Fibroblast of the aortic adventitia (primary cell): ENCODE measurements around the gene PGF. TPM values are rescaled to one million over a fixed set of nuclear protein-coding genes. Genes with fewer than 3 reads are reported as not detected.

Experiments used
- DNase-seq: peaks from one replicate; pipeline ENCODE4 v3.0.0-alpha.2; 2010; ENCODE audit warnings: low read depth
- H3K4me3 ChIP-seq: 2 replicates; pipeline ENCODE4 v1.5.1; 2011; ENCODE audit warnings: low read depth, mild to moderate bottlenecking, control low read depth, low read length, moderate library complexity
- total RNA-seq: library from RNA; depleted of rRNA; stranded (reverse); fragments of >200 nt; gene quantifications from 2 replicates; pipeline ENCODE4 v1.2.3, GENCODE V29; 2012; ENCODE audit warnings: low replicate concordance
- TF ChIP-seq, protein P1 (sequence below): IDR thresholded peaks from 2 replicates; pipeline ENCODE4 v1.5.1; 2011; ENCODE audit warnings: mild to moderate bottlenecking, low read length, control low read depth, inconsistent platforms; ENCODE audit not compliant: insufficient read depth

PGF gene
- total RNA-seq, 1 donor: 0.36 TPM

DNA sequence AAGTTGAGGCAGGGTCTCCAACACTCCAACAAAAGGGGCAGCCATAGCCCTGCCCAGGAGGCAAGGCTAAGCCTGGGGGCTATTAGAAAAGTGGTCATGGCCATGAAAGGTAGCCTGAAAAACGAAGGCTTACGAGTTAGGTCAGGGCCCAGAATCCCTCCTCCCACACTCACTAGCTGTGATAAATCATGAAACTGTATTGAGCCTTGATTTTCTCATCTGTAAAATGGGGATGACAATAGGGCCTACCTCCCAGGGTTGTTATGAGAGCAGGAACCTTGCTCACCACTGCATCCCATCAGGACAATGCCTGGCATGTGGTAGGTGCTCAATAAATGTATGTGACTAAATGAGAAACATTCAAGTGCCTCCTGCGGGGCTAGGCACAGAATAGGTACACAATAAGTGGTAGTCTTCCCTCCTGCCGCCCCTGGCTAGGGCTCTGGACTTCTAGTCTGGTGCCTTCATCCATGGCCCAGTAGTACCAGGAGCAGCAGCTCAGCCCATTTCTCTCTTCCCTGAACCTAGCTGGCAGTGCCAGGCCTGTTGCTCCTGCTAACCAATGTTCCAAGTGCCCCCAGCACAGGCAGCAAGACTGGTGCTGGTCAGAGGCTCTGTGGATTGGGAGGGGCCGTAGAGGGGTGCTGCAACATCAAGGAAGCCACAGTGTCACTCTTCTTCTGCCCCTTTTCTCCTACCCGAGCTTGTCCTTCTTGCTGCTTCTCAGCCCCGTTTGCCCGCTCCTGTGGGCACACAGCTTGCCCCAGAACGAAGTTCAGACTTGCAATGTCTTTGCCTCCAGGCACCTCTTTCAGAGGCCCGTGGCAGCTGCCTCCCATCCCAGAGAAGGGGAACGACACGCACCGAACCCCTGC lies 7.8 kb downstream of the PGF start:
- DNase-seq: no peak
- no peak overlapping the region for H3K4me3 ChIP-seq
- TF ChIP-seq, protein P1, sequence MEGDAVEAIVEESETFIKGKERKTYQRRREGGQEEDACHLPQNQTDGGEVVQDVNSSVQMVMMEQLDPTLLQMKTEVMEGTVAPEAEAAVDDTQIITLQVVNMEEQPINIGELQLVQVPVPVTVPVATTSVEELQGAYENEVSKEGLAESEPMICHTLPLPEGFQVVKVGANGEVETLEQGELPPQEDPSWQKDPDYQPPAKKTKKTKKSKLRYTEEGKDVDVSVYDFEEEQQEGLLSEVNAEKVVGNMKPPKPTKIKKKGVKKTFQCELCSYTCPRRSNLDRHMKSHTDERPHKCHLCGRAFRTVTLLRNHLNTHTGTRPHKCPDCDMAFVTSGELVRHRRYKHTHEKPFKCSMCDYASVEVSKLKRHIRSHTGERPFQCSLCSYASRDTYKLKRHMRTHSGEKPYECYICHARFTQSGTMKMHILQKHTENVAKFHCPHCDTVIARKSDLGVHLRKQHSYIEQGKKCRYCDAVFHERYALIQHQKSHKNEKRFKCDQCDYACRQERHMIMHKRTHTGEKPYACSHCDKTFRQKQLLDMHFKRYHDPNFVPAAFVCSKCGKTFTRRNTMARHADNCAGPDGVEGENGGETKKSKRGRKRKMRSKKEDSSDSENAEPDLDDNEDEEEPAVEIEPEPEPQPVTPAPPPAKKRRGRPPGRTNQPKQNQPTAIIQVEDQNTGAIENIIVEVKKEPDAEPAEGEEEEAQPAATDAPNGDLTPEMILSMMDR: no peak

- no peak for DNase-seq
- H3K4me3 ChIP-seq: no peak overlapping the region
- TF ChIP-seq, protein P1: no peak
These were observed 8.6 kb downstream of the PGF start for GRCh38 chr14:74946659-74947281.

DNA sequence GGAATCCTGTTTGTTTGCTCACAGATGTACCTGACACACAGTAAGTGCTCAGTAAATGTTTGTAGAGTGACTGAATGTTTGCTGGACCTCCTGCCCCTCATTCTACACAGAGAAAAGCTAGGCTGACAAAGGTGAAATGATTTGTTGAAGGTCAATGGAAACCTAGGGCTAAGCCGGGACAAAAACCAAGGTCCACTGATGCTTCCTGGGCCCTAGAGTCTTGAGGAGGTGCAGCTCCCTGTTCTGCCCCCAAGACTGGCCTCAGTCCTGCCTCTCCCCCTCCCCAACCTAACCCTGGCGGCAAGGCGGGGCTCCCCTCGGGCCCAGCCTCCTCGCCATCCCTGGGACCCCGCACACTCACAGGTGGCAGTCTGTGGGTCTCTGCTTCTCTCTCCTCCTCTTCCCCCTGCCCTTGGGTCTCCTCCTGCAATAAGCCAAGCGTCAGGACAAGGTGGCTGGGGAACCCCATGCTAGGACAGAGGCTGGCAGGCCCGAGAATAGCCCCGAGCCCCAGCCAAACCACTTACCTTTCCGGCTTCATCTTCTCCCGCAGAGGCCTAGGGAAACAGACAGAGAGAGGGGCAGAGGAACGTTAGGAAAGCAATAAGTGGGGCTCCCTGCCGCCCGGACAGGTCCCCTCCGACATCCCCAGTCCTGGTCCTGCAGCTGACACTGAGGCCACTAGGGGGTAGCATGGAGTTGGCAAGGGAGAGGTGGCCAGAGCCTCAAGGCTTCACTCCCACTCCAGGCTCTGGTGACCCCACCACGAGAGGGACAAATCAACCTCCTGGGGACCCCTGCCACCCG lies 9.3 kb downstream of the PGF start:
- no peak overlapping the region for H3K4me3 ChIP-seq
- TF ChIP-seq, protein P1: peak; percentile 98
- peak; percentile 73 for DNase-seq

DNA sequence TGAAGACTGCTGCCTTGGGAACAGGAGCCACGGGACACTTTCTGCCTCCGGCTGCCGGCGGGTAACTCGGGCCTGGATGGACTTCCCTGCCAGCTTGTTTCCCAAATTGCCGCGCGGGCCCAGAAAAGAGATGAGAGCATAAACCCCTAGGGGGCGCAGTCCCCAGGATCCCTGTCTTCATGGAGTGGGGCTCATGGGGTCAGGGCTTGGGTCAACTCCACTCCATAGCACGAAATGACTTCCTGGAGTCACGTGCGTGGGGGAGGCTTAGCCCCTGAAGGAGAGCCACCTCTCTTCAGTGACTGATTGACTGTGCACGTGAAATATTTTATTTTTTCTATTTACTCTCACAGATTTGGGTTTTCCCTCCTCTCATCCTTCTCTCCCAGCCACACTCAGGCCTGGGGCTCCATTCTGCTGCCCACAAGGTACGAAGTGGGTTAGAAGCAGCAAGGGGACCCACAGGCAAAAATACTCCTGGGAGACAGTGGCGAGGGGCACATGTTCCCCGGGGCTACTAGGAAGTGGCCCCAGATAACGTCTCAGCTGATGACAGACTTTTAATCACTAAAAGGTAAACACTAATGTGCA lies 10.0 kb downstream of the PGF start:
- peak; percentile 16 for DNase-seq
- TF ChIP-seq, protein P1: peak; percentile 57
- no peak overlapping the region for H3K4me3 ChIP-seq

GRCh38 chr14:74942608-74943007 lies 12.8 kb downstream of the PGF start:
- DNase-seq: no peak
- TF ChIP-seq, protein P1: no peak
- no peak overlapping the region for H3K4me3 ChIP-seq

DNA sequence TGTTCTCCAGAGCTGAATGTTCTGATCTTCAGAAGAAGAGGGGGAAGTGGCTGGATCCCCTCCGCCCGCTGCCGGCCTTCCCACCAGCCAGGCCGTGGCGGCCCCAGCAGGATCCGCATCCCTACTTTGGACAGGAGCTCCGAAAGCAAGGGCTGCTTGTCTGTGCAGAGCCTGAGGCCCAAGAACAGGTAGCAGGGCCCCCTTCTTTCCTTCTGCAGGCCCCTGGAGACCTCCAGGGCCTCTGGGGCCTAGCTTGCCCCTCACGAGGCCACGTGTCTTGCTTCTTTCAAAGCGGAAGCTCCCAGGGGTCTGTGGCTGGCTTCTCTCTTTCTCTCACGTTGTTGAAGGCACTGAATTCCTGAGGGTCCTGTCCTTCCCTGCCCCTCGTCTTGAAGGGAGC lies 13.2 kb downstream of the PGF start:
- no peak for DNase-seq
- H3K4me3 ChIP-seq: no peak overlapping the region
- TF ChIP-seq, protein P1: no peak
